HG02943 (cell line): ENCODE measurements around the gene MCM3.

Experiments
- ATAC-seq: cut with Tn5 transposase; IDR thresholded peaks from one replicate; pipeline ENCODE4 v1.9.1; 2021; ENCODE audit warnings: mild to moderate bottlenecking, low read depth, moderate library complexity; ENCODE audit not compliant: unreplicated experiment

The MCM3 gene

GRCh38 chr6:52304983-52305390 is 20.4 kb upstream of the MCM3 start:
- peak; percentile 46 for ATAC-seq

- no peak for ATAC-seq
These were observed 18.6 kb upstream of the MCM3 start for GRCh38 chr6:52303178-52303577.

- no peak for ATAC-seq
These were observed 16.8 kb upstream of the MCM3 start for GRCh38 chr6:52301326-52301725.

GRCh38 chr6:52300489-52300931 is 16.0 kb upstream of the MCM3 start:
- no peak for ATAC-seq

- no peak for ATAC-seq
These were observed 15.1 kb upstream of the MCM3 start for GRCh38 chr6:52299653-52300052.

GRCh38 chr6:52297433-52297832 is 12.9 kb upstream of the MCM3 start:
- no peak for ATAC-seq

GRCh38 chr6:52293067-52293466 is 8.5 kb upstream of the MCM3 start:
- ATAC-seq = no peak

- no peak for ATAC-seq
These were observed 4.3 kb upstream of the MCM3 start for GRCh38 chr6:52288841-52289240.

GRCh38 chr6:52288216-52288615 is 3.7 kb upstream of the MCM3 start:
- ATAC-seq = no peak

GRCh38 chr6:52286798-52287432 is 2.4 kb upstream of the MCM3 start:
- no peak for ATAC-seq

GRCh38 chr6:52285177-52286068 is 881 bp upstream of the MCM3 start:
- ATAC-seq = no peak

- peak; percentile 14 for ATAC-seq
These were observed 447 bp downstream of the MCM3 start for GRCh38 chr6:52284131-52284459.

GRCh38 chr6:52283111-52283510 is 1.4 kb downstream of the MCM3 start:
- ATAC-seq = no peak

- no peak for ATAC-seq
These were observed 8.4 kb downstream of the MCM3 start for GRCh38 chr6:52276130-52276529.

GRCh38 chr6:52271852-52272460 is 12.6 kb downstream of the MCM3 start:
- no peak for ATAC-seq

- peak; percentile 67 for ATAC-seq
These were observed 20.6 kb downstream of the MCM3 start for GRCh38 chr6:52263709-52264540.

GRCh38 chr6:52262620-52263344 is 21.8 kb downstream of the MCM3 start:
- no peak for ATAC-seq

GRCh38 chr6:52261229-52261628 is 23.3 kb downstream of the MCM3 start:
- ATAC-seq = no peak

GRCh38 chr6:52260634-52261033 is 23.9 kb downstream of the MCM3 start:
- ATAC-seq = no peak

GRCh38 chr6:52255434-52255833 is 29.1 kb downstream of the MCM3 start:
- ATAC-seq = no peak
